ENCODE data around the gene MCC.

Gene MCC

GRCh38 chr5:113329981-113330380, 158.3 kb downstream of the MCC start:
- TF ChIP-seq, protein P1, sequence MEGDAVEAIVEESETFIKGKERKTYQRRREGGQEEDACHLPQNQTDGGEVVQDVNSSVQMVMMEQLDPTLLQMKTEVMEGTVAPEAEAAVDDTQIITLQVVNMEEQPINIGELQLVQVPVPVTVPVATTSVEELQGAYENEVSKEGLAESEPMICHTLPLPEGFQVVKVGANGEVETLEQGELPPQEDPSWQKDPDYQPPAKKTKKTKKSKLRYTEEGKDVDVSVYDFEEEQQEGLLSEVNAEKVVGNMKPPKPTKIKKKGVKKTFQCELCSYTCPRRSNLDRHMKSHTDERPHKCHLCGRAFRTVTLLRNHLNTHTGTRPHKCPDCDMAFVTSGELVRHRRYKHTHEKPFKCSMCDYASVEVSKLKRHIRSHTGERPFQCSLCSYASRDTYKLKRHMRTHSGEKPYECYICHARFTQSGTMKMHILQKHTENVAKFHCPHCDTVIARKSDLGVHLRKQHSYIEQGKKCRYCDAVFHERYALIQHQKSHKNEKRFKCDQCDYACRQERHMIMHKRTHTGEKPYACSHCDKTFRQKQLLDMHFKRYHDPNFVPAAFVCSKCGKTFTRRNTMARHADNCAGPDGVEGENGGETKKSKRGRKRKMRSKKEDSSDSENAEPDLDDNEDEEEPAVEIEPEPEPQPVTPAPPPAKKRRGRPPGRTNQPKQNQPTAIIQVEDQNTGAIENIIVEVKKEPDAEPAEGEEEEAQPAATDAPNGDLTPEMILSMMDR (IDR thresholded peaks at IDR 0.05), result no peak

DNA sequence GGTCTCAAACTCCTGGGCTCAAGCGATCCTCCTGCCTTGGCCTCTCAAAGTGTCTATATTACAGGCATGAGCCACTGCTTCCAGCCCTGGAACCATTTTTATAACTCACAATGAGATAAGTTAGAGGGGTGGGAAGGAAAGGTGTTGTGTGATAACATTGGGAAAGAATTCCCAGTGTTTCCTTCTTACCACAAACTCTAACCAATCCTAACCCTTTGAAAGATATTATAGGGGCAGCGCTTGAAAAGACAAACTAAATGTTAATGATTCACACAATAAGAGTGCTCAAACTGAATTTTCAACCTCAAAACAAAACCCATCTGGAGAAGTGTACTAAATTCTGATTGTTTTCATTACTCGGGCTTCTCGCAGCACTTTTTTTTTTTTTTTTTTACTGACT, 163.2 kb downstream of the MCC start:
- TF ChIP-seq, protein P1 (IDR thresholded peaks at IDR 0.05), result no peak

DNA sequence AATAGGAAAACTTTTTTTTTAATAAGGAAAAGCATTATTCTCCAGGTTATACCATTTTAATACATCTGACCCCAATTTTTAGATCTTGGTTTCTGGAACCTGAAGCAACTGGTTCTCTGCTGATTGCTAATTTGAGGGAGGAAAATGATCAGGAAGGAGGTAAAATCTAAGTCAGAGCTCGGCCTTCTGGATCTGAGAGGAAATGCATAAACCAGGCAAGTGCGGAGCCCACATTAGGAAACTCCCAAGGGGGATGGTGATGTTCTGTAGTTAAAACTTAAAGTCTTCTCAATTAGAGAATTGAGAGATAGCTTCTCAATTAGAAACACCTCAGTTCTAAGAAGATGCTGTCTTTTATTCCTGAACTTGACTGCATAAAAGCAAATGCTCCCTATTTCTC, 167.0 kb downstream of the MCC start:
- TF ChIP-seq, protein P1 (IDR thresholded peaks at IDR 0.05), result no peak

DNA sequence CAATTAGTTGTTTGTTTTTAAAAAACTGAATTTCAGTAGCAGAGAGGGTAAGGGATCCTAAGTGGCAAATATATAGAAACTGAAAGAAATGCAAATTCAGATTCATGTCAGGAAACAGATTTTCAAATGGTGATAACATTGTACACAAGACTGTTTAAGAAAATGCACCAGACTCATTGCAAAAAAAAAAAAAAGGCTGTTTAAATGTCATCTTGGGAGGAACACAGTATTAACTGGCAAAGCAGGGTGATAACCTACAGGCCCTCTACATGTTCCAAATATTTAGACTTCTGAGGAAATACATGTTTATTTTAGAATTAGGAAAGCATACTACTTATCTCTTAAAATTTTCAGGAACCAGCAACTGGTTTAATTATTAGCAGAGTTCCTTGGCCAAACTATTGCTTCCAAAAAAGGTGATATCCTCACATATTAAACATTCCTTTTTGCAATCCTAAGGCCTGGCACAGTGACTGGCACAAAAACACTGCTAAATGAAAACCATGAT, 167.9 kb downstream of the MCC start:
- TF ChIP-seq, protein P1 (IDR thresholded peaks at IDR 0.05), result no peak

- TF ChIP-seq, protein P1 (IDR thresholded peaks at IDR 0.05), result no peak
Measured at GRCh38 chr5:113319256-113320053, 168.8 kb downstream of the MCC start.

- TF ChIP-seq, protein P1 (IDR thresholded peaks at IDR 0.05), result no peak
Measured at GRCh38 chr5:113317636-113318035, 170.6 kb downstream of the MCC start.

DNA sequence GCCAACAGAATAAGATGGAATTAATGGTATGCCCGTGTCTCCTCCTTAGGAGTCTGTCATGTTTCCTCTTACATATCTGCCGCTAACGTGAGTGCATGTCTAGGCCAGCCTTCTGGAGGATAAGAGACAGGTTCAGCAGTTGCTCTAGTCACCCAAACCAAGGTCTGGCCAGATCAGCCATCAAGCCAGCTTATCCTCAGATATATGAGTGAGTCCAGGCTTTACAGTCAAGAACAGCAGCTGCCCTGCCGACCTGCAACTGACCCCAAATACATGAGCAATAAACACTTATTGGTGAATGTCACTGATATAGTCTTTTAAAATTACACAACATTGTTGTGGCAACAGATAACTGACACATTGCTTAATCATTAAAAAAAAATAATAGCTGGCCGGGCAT, 177.0 kb downstream of the MCC start:
- TF ChIP-seq, protein P1 (IDR thresholded peaks at IDR 0.05), result no peak
